SK-N-MC (cell line): ENCODE results near the gene SPINK5.

Experiments used
- EZH2 ChIP-seq: fragments of 200-600 bp; sonication (generic); IDR thresholded peaks from one replicate; pipeline ENCODE4 v1.6.1; 2017; ENCODE audit warnings: antibody characterized with exemption
- FOXP2 ChIP-seq: optimal IDR thresholded peaks from 2 replicates; pipeline ENCODE3; 2011; ENCODE audit warnings: mild to moderate bottlenecking, moderate library complexity; ENCODE audit not compliant: insufficient read depth; ENCODE audit errors: extremely low read length, control extremely low read depth
- POLR2AphosphoS5 ChIP-seq: IDR thresholded peaks from 2 replicates; pipeline ENCODE4 v1.6.1; 2012; ENCODE audit warnings: mild to moderate bottlenecking, low read depth, low read length, borderline replicate concordance

DNA sequence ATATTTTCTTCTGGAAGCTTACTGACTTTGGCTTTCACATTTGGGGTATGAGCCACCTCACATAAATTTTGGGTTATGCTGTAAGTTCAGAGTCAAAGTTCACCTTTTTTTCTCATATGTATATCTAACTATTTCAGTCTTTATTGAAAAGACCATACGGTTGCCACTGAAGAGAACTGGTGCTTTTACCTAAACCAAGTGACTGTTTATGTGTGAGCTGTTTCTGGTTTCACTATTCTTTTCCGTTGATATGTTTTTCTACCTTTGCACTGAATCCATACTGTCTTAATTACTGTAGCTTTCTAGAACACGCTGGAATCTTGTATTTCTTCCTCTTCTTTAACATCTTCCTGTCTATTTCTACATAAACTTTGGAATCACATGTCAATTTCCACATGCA, 36.3 kb upstream of the SPINK5 start:
- TF ChIP-seq EZH2, result no peak
- no peak for TF ChIP-seq FOXP2
- TF ChIP-seq POLR2AphosphoS5, result no peak
